Measurements from ENCODE around the gene FBXO33.

FBXO33 gene

GRCh38 chr14:39432179-39432618 is at the start of gene FBXO33:
Gene FBXO33 (minus strand): TSS chr14:39432433. CDS start chr14:39432162, 271 bp downstream.
- H3K4me3 ChIP-seq (ENCODE audit: low read depth, low read length): peak within 1 kb of the TSS; percentile 92

DNA sequence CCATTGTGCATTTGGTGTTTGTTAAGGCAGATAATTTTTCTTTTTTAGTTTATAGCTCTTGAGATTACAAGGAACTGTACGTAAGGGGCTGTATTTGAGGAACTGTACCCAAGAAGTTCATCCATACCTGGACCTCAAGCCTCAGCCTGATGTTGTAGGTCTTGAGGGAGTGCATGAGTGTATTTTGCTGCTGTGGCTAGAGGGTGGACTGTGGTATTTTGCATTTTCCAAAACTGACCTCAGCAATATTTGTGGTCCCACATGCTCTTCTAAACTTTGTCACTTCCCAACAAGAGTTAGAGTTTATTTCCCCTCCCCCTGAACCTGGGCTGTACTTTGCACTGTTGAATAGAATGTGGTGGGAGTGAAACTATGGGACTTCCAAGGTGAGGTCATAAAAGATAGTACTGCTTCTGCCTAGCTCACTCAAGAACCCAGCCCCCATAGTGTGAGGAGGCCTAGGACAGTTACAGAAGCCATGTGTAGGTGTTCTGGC is 42.2 kb upstream of the FBXO33 start:
- H3K4me3 ChIP-seq (ENCODE audit: low read depth, low read length): no peak overlapping the region

DNA sequence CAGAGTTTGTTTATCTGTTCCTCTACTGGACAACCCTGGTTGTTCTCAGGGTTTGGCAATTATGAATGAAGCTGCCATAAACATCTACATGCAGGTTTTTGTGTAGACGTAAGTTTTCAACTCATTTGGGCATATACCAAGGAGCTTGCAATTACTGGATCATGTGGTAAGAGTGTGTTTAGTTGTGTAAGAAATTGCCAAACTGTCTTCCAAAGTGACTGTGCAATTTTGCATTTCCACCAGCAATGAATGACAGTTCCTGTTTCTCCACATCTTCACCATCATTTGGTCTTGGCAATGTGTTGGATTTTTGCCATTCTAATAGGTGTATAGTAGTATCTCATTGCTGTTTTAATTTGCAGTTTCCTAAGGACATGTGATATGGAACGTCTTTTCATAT is 39.8 kb upstream of the FBXO33 start:
- H3K4me3 ChIP-seq (ENCODE audit: low read depth, low read length): no peak overlapping the region

DNA sequence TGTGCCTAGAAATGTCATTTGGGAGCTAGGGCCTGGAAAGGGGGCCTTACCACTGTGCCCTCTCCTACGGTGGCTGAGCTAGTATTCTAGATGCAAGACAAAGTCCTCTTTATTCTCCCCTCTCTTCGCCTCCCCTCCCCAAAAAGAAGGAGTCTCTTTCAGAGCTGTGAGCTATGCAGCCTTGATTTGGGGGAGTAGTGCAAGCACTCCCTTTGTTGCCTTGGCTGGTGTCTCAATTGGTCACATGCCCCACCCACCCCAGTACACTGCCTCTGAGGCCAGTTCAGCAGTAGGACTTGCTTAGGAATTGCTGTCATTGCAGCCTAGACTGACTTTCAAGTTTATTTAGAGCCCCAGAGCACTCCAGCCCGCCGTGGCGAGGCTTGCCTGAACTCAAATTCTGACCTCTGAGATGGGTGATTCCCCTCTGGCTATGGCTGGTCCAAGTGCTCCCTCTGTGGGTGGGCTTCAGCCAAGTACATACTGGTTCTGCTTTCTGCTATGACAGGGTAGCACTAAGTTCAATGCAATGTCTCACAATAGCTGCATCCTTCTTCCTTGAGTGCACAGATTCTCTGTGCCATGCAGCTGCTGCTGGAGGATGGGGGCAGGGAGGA is 37.0 kb upstream of the FBXO33 start:
- H3K4me3 ChIP-seq (ENCODE audit: low read depth, low read length): no peak overlapping the region

DNA sequence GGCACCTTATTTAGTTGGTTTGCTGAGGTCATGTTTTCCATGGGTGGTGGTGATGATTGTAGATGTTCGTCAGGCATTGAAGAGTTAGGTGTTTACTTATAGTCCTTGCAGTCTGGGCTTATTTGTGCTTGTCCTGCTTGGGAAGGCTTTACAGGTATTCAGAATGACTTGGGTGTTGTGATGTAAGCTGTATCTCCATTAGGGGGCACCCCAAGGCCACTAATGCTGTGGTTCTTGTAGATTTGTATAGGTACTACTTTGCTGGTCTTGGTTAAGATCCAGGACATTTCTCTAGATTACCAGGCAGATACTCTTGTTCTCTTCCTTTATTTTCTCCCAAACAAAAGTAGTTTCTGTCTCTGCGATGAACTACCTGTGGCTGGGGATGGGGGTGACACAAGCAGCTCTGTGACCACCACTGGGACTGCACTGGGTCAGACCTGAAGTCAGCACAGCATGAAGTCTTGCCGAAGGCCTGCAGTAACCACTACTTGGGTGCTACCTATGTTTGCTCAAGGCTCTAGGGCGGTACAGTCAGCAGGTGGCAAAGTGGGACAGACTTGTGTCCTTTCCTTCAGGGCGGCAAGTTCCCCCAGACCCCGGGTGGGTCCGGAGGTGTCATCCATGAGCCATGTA is 35.8 kb upstream of the FBXO33 start:
- H3K4me3 ChIP-seq (ENCODE audit: low read depth, low read length): no peak overlapping the region

DNA sequence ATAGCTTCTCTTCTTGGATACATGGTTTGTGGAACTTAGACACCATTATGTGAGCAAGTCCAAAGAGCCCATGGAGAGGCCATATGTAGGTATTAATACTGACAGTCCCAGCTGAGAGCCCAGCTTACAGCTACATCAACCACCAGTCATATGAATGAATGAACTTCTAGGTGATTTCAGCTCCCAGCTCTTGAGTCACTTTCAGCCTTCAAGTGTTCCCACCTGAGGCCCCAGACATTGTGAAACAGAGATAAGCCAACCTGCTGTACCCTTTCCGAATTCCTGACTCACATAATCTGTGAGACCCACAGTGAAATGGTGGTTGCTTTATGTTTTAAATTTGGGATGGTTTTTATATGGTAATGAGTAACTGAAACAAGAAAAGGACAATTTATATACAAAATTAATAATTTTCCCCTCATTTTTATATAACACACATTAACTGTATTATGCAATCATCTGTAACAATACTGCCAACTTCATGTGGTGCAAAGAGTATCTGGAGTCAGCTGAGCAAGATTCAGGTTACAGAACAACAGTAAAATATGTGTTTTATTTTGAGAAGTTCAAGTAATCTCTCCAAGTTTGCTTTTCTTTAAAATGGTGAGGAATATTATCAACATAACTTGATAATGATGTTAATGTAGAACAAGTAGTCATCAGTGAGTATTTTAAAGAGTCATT is 27.7 kb upstream of the FBXO33 start:
- no peak overlapping the region for H3K4me3 ChIP-seq (ENCODE audit: low read depth, low read length)

GRCh38 chr14:39456702-39457250 is 24.5 kb upstream of the FBXO33 start:
- no peak overlapping the region for H3K4me3 ChIP-seq (ENCODE audit: low read depth, low read length)

DNA sequence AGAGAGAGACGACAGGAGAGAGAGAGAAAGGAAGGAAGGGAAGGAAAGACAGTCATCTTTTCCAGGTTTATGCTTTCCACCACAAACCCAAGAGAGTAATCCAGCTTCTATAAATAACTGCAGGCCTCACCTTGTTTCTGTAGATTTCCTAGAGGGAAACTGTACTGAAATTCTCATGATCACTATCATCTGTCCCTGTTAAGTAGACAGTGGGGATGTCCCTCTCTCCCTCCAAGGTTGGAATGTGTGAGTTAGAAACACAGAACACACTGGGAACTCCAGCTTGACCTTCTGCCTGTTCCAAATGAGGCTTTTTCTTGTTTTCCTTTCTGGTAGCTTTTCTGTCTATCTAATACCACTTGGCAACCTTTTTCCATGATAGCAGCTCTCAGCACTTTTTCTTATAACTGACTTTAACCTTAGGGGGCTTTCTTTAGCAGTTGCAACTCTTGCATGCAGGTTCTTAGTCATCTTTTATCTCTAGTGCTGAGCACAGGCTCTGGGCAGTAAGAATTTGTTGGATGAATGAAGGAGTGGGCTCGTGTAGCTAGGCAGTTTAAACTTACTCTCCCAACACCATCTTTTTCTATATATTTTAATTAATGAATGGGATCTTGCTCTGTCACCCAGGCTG is 22.8 kb upstream of the FBXO33 start:
- H3K4me3 ChIP-seq (ENCODE audit: low read depth, low read length): no peak overlapping the region

DNA sequence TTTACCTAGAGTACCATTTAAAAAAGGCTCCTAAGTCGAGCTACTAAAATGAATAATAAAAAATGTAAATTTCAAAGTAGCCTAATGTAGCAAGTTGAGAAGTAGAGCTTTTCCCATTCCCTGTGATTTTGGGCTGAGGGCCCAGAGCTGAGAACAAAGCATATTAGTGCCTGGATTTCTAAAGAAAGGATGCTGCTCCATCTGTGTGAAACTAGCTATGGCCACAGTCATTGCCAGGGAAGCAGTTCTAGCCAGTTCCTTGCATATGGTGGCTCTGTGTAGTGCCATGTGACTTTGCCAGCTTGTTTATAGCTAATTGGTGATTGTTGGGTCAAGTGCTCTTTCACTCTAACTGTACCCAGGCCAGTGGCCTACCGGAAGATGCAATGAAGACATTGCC is 20.4 kb upstream of the FBXO33 start:
- no peak overlapping the region for H3K4me3 ChIP-seq (ENCODE audit: low read depth, low read length)

DNA sequence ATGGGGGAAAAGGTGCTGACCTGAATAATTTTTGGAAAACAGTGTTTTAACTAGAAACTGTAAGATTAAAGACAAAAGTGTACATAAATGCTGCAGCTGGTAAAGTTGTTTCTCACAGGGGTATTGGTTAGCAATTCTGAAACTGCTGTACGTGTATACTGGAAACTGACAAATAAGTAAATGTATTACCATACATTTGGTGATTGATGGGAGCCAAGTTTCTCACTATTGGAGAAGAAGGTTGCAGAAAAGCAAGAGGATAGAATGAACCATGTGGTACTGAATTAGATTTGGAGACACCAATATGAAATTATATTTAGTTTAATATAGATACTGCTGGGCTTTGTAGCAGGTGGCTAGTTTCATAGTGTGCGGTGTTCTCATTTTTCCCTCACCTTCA is 19.6 kb upstream of the FBXO33 start:
- H3K4me3 ChIP-seq (ENCODE audit: low read depth, low read length): no peak overlapping the region

DNA sequence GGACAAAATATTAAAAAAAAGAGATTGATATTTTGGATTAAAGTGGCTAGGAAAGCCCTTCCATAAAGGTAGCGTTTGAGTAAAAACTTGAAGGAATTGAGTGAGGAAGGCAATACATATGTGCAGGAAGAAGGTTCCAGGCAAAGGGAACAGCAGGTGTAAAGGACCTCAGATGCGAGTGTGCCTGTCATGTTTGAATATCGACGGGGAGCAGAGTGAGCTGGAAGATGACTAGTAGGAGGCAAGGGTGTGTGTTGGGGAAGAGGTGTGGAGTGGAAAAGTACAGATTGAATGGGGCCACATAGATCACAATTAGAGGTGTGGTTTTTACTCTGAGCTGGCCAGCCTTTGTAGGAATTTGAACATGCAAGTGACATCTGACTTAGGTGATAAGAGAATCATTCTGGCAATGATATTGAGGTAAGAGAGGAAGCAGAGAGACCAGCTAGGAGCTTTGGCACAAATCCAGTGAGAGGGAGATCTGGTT is 15.0 kb upstream of the FBXO33 start:
- H3K4me3 ChIP-seq (ENCODE audit: low read depth, low read length): no peak overlapping the region

GRCh38 chr14:39446131-39446744 is 14.0 kb upstream of the FBXO33 start:
- H3K4me3 ChIP-seq (ENCODE audit: low read depth, low read length): no peak overlapping the region

DNA sequence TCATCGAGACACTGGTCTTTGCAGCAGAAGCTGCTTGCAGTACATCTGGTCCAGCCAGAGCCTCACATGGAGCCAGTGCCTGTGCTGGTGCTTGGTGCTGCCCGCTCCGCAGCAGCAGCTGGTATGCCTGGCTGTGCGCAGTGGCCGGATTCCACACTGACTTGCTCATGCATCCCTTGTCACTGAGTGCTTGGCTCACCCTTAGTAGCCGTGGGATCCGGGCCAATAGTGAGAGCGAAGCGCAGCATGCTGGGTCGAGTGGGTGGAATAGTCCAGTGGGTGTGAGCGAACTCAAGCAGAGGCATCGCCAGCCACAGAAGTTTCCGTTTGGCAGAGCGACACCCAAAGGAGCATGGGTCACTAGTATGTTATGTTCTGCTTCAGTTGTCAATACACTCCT is 10.1 kb upstream of the FBXO33 start:
- no peak overlapping the region for H3K4me3 ChIP-seq (ENCODE audit: low read depth, low read length)

DNA sequence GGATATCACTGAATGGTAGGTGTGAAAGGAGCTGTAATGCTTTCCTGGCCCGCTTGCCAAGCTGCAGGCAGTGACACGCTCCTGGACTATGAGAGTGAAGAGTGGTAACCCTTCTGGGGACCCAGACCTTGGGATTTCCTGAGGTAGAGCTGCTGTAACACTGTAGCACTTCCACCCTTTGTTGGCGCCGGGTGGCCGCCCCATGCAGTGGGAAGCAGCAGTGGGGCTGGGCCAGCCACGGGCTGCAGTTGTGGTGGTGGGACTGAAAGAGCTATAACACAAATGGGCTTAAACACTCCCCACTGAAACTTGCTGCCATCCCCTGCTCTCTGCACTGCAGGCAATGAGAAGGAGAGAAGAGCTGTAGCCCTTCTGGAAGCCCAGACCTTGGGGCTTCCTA is 9.6 kb upstream of the FBXO33 start:
- H3K4me3 ChIP-seq (ENCODE audit: low read depth, low read length): no peak overlapping the region

DNA sequence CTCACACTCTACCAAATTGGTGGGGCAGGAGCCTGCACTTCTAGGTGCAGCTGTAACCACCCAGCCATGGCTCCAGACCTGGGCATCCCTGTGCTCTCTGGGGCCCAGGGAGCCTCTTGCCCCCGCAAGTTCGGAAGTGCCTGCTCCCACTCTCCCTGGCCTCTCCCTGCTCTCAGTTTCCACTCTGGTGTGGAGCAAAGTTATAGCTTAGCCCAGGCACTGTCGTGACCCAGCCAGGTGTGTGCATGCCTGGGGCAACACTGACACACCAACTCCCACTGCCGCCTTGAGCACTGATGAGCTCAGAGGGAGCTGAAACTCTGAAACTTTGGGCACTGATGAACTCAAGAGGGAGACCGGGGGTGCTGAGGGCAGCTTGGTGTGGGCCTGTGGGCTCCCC is 8.7 kb upstream of the FBXO33 start:
- H3K4me3 ChIP-seq (ENCODE audit: low read depth, low read length): no peak overlapping the region

GRCh38 chr14:39435241-39435640 is 3.0 kb upstream of the FBXO33 start:
- no peak overlapping the region for H3K4me3 ChIP-seq (ENCODE audit: low read depth, low read length)

- no peak overlapping the region for H3K4me3 ChIP-seq (ENCODE audit: low read depth, low read length)
These were observed 2.2 kb upstream of the FBXO33 start for GRCh38 chr14:39434401-39434800.

- H3K4me3 ChIP-seq (ENCODE audit: low read depth, low read length): peak overlapping the region; percentile 84
These were observed 1.2 kb upstream of the FBXO33 start for GRCh38 chr14:39433452-39433813.

DNA sequence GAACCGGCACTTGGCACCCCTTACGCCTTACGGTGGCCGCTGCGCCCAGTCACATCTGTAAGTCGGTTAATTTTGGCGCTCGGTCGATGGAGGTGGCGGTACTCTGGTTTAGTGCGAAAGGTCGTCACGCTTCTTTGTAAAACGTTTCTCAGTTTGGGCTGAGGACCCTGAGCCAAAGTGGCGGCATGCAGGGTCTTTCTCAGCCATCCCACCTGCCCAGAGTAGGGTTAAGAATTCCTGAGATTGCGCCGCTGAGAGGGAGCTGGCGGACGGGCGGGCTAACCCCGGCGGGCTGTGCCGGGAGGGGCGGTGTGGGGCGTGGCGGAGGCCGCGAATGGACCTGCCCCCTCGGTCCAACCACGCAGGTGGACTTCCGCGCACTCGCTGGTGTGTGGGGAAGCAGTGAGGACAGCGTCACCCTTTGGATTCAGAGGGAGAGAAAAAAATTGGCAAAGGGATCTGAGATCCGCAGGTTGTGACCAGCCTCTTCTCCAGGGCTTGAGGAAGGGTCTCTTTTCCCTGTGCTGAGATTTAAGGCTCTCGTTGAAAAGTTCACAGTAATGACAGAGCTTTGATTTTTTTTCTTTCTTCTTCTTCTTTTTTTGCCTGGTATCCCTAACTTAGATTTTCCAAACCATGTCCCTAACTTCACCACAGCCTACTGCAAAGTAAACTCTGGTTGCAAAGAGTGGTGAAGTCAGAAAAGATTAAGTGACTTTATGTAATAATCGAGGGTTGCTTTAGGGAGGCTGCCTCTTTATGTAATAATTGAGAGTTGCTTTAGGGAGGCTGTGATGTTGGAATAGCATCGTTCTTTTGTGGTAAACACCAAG is 602 bp upstream of the FBXO33 start:
- H3K4me3 ChIP-seq (ENCODE audit: low read depth, low read length): peak overlapping the region; percentile 84

Data from iPS-11a (cell line).